AG04449 (cell line): ENCODE results near the gene PTPMT1.
A peak's percentile ranks its signal among the peaks of the same experiment; 100 is the strongest.

Experiments used
- CTCF ChIA-PET: fragments of 350-600 bp; formaldehyde crosslinking; extraction: SDS; loops from one replicate; lab custom pipeline; 2021; ENCODE audit warnings: antibody characterized with exemption; lab: Yijun Ruan, JAX
- POLR2A ChIA-PET: fragments of 400-600, 350-600 bp; formaldehyde crosslinking; extraction: SDS; loops from one replicate; lab custom pipeline; 2020; ENCODE audit warnings: antibody characterized with exemption, inconsistent platforms; lab: Yijun Ruan, JAX
- DNase-seq: peaks from one replicate; pipeline ENCODE4 v3.0.0-alpha.2; 2010; ENCODE audit warnings: low read depth, low spot score
- H3K4me3 ChIP-seq: 2 replicates; pipeline ENCODE4 v1.5.1; 2011; ENCODE audit warnings: low read depth, mild to moderate bottlenecking, control low read depth, low read length
- CTCF ChIP-seq: IDR thresholded peaks from one replicate; pipeline ENCODE4 v1.5.1; 2011; ENCODE audit warnings: mild to moderate bottlenecking, moderate library complexity, low read length, control low read depth, inconsistent platforms; ENCODE audit not compliant: insufficient read depth; ENCODE audit errors: missing control alignments

PTPMT1 gene

GRCh38 chr11:47565340-47566148 lies at the start of gene PTPMT1:
Gene PTPMT1 (plus strand): TSS chr11:47565599. CDS start chr11:47565623, 24 bp downstream.
- ChIA-PET POLR2A (interaction anchor here (0.9 to 1.4 kb wide), 4 partner anchors 10 to 26 kb away, joined by 3 to 5 read pairs (median 4); partner anchors contain the start of genes KBTBD4 and NDUFS3), CTCF (interaction anchor here (1.1 to 10.0 kb wide), 5 partner anchors 12 to 112 kb away, joined by 3 to 95 read pairs (median 3); partner anchors contain the start of gene CELF1)
- TF ChIP-seq CTCF: no peak
- DNase-seq: no peak
- H3K4me3 ChIP-seq: peak within 1 kb of the TSS; percentile 74

GRCh38 chr11:47516155-47516554 lies 49.2 kb upstream of the PTPMT1 start:
- ChIA-PET POLR2A (no interaction called here), CTCF (interaction anchor here (0.7 to 2.2 kb wide), 3 partner anchors 16 to 763 kb away, joined by 3 to 14 read pairs (median 3); no protein-coding TSS in a partner anchor)
- no peak overlapping the region for H3K4me3 ChIP-seq
- no peak for DNase-seq
- no peak for TF ChIP-seq CTCF

- ChIA-PET POLR2A (interaction anchor here (0.6 kb wide), 1 partner anchor 35 kb away, joined by 3 read pairs; no protein-coding TSS in a partner anchor), CTCF (interaction anchor here (0.5 kb wide), 1 partner anchor 179 kb away, joined by 3 read pairs; no protein-coding TSS in a partner anchor)
- H3K4me3 ChIP-seq: no peak overlapping the region
- no peak for DNase-seq
- no peak for TF ChIP-seq CTCF
These were observed 48.2 kb upstream of the PTPMT1 start for GRCh38 chr11:47516984-47517853.

- H3K4me3 ChIP-seq: no peak overlapping the region
- CTCF ChIA-PET: interaction anchor here (1.3 to 1.5 kb wide), 2 partner anchors 13 to 145 kb away, joined by 3 read pairs; no protein-coding TSS in a partner anchor
- TF ChIP-seq CTCF: no peak
- POLR2A ChIA-PET: no interaction called here
- no peak for DNase-seq
These were observed 47.0 kb upstream of the PTPMT1 start for GRCh38 chr11:47518212-47518964.

GRCh38 chr11:47523490-47524225 lies 41.7 kb upstream of the PTPMT1 start:
- ChIA-PET CTCF (interaction anchor here (2.1 kb wide), 1 partner anchor 28 kb away, joined by 7 read pairs; no protein-coding TSS in a partner anchor), POLR2A (interaction anchor here (1.7 kb wide), 1 partner anchor 10 kb away, joined by 8 read pairs; no protein-coding TSS in a partner anchor)
- peak overlapping the region; percentile 29 for H3K4me3 ChIP-seq
- DNase-seq: no peak
- no peak for TF ChIP-seq CTCF
